EL (cell line): ENCODE measurements around the gene KCNA2.

Experiments used
- DNase-seq: peaks from one replicate; pipeline ENCODE4 v3.0.0-alpha.2; 2016

KCNA2 gene

DNA sequence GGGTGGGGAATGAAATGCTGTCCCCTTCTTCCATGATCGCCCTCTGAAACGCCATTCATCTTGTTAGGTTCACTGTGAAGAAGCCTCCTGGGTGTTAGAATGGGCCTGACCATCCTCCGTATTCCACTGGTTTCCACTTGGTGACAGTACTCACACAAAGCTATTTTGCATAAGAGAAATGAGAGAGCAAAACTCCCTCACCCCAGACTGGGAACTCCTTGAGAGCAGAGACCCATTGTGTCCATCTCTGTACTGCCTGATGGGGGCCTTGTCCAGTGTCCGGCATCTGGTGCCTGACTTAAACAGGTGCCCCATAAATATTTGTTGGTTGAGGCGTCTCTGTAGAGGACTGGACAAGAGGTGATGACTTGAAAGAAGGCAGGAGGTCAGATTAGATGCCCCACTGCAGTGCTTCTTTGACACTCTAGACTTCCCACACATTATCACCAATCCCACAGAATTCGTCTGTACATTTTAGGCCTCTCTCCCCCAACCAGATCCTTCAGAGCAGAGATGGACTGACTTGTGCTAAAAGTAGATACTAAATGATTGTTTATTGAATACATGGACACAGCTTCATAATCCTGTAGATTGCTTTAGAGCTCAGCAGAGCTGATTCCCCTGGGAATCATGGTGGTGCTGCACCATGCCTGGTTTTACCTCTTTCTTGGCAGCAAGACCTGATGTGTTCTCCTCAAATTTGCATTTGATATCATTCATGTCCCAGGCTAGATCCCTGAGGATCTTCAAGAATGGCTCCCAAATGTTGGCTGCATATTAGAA lies 22.4 kb upstream of the KCNA2 start:
- no peak for DNase-seq

DNA sequence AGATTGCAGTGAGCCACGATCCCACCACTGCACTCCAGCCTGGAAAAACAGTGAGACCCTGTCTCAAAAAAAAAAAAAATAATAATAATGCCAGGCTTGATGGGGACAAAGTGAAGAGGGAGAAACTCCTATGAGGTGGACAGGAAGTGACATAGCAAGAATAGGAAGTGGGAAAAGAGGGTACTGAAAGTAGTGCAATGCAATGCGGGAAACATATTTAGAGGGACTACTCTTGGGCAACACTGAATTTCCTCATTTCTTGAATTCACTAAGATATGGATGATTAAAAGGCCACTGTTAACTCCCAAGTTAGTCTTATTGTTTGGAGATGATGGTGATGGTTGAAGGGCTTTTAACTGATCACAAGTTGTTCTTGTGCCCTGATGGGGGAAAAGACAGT lies 21.6 kb upstream of the KCNA2 start:
- no peak for DNase-seq

DNA sequence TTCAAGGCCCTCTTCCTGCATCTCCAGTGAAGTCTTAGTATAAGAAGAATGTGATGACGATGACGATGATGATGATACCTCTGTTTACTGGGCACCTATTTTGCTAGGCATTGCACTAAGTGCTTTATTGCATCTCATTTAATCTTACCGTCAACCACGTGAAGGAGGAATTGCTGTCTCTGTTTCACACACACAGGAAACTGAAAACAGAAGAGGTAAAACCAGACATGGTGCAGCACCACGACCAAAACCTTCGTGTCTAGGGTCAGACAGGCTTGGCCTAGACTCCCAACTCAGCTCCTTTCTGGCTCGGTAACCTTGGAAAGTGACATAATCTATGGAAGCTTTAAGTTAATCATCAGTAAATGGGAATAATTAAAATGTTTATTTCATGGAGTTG lies 20.7 kb upstream of the KCNA2 start:
- no peak for DNase-seq

GRCh38 chr1:110620686-110621085 lies 14.5 kb upstream of the KCNA2 start:
- no peak for DNase-seq

- no peak for DNase-seq
Measured at GRCh38 chr1:110620250-110620615, 14.1 kb upstream of the KCNA2 start.

DNA sequence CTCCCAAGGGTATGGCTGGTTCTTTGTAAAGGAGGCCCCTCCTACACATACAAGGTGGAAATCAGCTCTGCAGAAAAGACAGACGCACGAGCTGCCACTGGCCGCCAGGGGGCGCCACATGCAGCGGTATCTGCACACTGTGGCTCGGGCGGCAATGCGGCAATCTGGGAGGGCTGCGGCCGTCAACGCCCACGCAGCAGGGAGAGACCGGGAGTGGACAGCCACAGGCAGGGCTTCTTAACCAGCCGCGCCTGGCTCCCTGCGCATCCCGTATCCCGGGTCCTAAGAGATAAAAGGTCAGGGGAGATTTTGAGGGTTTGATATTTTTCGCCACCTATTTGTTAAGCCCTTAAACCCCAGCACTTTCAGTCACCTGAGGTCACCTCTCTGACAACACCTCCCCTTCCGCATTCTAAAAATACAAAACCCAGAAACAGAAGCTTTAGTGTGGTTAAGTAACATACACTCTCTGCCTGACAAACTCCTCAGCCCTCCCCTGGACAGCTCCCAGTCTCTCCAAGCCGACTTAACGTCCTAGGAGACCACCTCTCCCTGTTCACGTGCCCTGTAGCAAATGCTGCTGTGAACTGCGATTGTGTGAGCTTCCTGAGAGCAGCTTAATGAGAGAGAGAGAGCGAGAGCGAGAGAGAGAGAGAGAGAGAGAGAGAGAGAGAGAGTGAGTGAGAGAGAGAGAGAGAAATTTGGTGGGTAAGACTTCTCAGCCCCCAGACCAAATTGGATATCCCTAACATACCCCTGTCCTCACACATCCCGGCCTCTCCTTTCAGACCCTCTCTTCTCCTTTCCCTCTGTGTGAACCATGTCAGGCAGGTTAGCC lies 13.5 kb upstream of the KCNA2 start:
- peak; percentile 80 for DNase-seq

- DNase-seq: no peak
Measured at GRCh38 chr1:110618668-110619067, 12.5 kb upstream of the KCNA2 start.

DNA sequence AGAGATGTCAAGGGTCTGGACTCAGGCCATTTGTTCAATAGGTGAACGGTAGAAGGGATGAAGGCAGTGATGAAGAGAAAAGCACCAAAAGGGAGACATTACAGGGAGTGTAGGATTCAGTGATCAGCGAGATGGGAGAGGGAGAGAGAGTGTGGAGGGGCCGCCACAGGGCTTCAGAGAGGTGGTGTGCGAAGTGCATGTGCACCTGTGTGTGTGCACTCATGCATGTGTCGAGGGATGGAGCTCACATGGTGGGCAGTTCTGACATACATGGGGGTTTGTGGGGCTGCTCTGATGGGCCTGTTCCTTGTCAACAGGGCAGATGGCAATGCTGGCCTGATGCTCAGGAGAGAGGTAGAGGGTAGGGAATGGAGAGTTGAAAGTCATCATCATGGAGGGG lies 11.4 kb upstream of the KCNA2 start:
- no peak for DNase-seq

DNA sequence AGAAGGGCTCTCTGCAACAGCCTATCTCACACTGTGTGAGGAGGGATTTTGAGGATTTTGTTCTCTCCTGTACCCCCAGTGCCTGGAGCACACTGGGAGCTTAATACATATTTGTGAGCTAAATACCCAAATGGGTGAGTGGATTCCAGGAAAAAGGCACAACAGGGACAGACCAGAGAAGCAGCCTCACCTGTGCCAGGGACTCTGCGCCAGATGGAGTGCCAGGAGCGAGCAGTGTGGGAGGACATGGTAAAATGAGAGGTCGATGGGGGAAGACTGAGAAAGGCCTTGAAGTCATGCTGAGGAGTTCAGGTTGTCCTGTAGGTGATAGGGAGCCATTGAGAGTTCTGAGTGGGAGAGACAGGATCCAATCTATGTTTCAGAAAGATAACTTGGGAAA lies 11.0 kb upstream of the KCNA2 start:
- no peak for DNase-seq

DNA sequence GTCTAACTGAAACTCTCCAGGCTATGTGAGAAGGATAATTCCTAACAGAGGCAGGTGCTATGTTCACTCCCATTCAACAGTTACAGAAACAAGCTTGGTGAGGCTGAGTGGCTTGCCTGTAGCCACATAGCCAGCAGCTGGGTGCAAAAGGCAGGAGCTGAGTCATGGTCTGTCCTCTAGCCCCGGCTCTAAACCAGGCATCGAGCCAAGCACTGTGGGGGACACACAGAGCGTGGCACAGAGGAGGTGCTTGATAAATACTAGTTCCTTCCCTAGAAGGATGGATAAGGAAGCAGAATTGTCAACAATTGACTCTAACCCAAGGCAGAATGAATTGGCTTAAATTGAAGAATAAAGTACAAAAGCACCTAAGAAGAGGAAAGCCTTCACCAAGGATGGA lies 10.4 kb upstream of the KCNA2 start:
- DNase-seq: peak; percentile 40

DNA sequence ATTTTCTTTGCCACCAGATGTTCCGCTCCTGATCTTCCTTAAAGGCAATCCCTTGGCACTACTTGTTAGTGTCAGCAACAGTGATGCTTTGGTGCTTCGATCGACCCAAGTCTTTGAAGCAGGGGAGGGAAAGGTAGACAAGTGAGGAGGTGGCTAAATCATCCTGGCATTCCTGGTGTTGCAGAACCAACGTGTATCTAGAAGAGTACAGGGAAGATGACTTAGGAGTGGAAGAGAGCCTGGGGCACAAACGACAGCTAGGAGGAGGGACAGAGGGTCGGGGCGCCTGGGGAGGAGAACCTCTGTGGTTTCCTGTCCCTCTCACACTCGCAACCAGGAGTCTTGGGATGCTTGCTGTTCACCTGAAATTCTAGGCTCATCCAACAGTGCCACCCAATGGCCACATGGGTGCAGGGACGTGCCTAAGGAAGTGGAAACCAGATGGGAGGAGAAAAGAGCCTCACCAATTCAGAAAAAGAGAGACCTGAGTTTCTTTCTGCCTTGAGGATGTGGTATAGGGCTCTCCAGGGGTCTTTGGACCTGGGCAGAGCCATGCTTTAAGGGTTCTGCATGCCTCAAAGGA lies 9.5 kb upstream of the KCNA2 start:
- DNase-seq: peak; percentile 63

GRCh38 chr1:110612060-110612745 lies 6.0 kb upstream of the KCNA2 start:
- no peak for DNase-seq

GRCh38 chr1:110610696-110611286 lies 4.6 kb upstream of the KCNA2 start:
- DNase-seq: no peak

GRCh38 chr1:110610084-110610483 lies 3.9 kb upstream of the KCNA2 start:
- DNase-seq: no peak

DNA sequence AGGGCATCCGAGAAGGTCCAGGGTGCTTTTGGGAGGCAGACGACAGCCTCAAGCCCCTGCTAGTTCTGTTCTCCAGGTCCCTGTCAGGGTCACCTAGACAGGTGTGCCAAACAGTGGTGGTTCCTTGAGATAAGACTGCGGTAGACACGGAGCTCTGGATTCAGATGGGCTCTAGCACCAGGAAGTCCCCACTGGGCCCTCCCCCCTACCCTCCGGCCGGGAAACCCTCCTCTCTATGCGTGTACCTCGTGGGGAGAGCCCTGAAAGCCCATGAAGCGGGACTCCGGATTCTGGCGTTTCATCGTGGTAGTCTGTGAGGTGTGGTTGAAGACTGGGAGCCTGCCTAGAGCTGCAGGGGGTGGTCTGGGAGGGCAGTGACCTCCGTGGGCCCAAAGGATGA lies 2.1 kb upstream of the KCNA2 start:
- no peak for DNase-seq

- no peak for DNase-seq
Measured at GRCh38 chr1:110607536-110608230, 1.5 kb upstream of the KCNA2 start.

GRCh38 chr1:110606657-110607535 lies 738 bp upstream of the KCNA2 start:
- no peak for DNase-seq

- no peak for DNase-seq
Measured at GRCh38 chr1:110605446-110605845, 712 bp downstream of the KCNA2 start.

DNA sequence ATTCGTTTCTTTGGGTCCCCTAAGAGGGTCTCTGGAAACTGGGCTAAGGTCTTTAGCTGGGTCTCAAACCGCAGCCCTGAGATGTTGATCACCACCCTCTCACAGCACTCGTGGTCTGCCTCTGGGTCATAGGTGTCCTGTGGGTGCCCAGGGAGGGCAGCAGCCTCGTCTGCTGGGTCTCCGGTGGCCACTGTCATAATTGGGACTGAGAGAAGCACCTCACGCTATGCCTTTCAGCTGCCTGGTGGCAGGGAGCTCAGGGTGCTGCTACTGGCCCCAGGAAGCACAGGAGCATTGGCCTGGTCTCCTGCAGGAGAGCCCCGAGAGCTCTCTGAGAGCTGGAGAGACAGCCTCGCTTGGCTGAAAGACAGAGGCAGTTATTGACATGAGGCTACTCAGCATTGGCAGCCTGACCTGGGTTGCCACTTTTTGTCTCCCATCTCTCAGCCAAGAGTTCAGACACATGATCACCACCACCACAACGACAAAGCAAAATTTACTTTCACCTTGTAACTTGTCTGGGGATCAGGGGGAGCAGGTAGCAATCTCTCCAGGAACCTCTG lies 1.5 kb downstream of the KCNA2 start:
- no peak for DNase-seq

GRCh38 chr1:110603058-110603457 lies 3.1 kb downstream of the KCNA2 start:
- no peak for DNase-seq

- DNase-seq: no peak
Measured at GRCh38 chr1:110602466-110602865, 3.7 kb downstream of the KCNA2 start.
